ENCODE measurements around the gene AP1S1.
"Not testable (repeated sequence)": the region's sequence is repeated elsewhere in the genome, so short reads cannot be mapped to it uniquely, and the experiment has no call there.

The AP1S1 gene

GRCh38 chr7:101186194-101186593, 31.9 kb downstream of the AP1S1 start:
- no peak overlapping the region for H3K4me3 ChIP-seq (replicated peaks; ENCODE audit: low read depth, low read length)
- no peak for TF ChIP-seq CTCF (IDR thresholded peaks at IDR 0.05; ENCODE audit: low read depth, low read length, missing control alignments)
- DNase-seq (ENCODE audit: extremely low read depth, low read depth): no peak

- TF ChIP-seq CTCF (IDR thresholded peaks at IDR 0.05; ENCODE audit: low read depth, low read length, missing control alignments): no peak
These were observed 32.7 kb downstream of the AP1S1 start for GRCh38 chr7:101186844-101187428.

GRCh38 chr7:101189109-101189508, 34.8 kb downstream of the AP1S1 start:
- TF ChIP-seq CTCF (IDR thresholded peaks at IDR 0.05; ENCODE audit: low read depth, low read length, missing control alignments): no peak
- no peak overlapping the region for H3K4me3 ChIP-seq (replicated peaks; ENCODE audit: low read depth, low read length)
- no peak for DNase-seq (ENCODE audit: extremely low read depth, low read depth)

More at GRCh38 chr7:101186844-101187428, 32.7 kb downstream of the AP1S1 start:
- no peak overlapping the region for H3K4me3 ChIP-seq (replicated peaks; ENCODE audit: low read depth, low read length)
- no peak for DNase-seq (ENCODE audit: extremely low read depth, low read depth)

- no peak for DNase-seq (ENCODE audit: extremely low read depth, low read depth)
- no peak for TF ChIP-seq CTCF (IDR thresholded peaks at IDR 0.05; ENCODE audit: low read depth, low read length, missing control alignments)
- H3K4me3 ChIP-seq (replicated peaks; ENCODE audit: low read depth, low read length): no peak overlapping the region
These were observed 41.6 kb downstream of the AP1S1 start for GRCh38 chr7:101195884-101196283.

GRCh38 chr7:101197991-101198390, 43.7 kb downstream of the AP1S1 start:
- TF ChIP-seq CTCF (IDR thresholded peaks at IDR 0.05; ENCODE audit: low read depth, low read length, missing control alignments): no peak
- no peak overlapping the region for H3K4me3 ChIP-seq (replicated peaks; ENCODE audit: low read depth, low read length)
- no peak for DNase-seq (ENCODE audit: extremely low read depth, low read depth)

- no peak overlapping the region for H3K4me3 ChIP-seq (replicated peaks; ENCODE audit: low read depth, low read length)
- DNase-seq (ENCODE audit: extremely low read depth, low read depth): no peak
- TF ChIP-seq CTCF (IDR thresholded peaks at IDR 0.05; ENCODE audit: low read depth, low read length, missing control alignments): no peak
These were observed 44.2 kb downstream of the AP1S1 start for GRCh38 chr7:101198476-101198875.

- DNase-seq (ENCODE audit: extremely low read depth, low read depth): not testable (repeated sequence)
These were observed 45.2 kb downstream of the AP1S1 start for GRCh38 chr7:101199522-101199921.

More at GRCh38 chr7:101199522-101199921, 45.2 kb downstream of the AP1S1 start:
- not testable (repeated sequence) for H3K4me3 ChIP-seq (replicated peaks; ENCODE audit: low read depth, low read length)
